ENCODE data around the gene AOPEP.

Gene AOPEP

DNA sequence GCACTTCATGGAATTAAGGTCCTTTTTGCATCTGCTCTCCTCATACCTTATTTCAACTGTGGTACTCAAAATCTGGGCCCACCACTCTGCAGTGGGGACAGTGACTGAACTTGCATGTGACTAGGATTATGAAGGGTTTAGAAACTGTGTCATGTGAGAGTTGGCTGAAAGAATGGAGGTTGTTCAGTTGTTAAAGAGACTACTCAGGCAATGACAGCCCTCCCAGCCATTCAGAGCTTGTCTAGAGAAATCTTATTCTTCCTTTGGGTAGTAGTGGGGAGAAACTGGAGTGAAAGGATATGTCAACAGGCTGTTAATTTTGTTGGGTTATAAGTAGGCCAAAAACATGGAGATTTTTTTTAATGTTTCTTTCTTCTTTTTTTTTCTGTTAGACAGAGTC lies 10.3 kb downstream of the AOPEP start:
- Mint-ChIP-seq H3K9me3 (no peaks in the 10 kb centered on the region), H3K27ac (no peak overlapping the region), H3K4me3 (no peak overlapping the region)

GRCh38 chr9:94740145-94740840 lies 13.8 kb downstream of the AOPEP start:
- H3K36me3 Mint-ChIP-seq = peaks cover 17% of the 10 kb centered on the region
- no peaks in the 10 kb centered on the region for H3K27me3 Mint-ChIP-seq
- H3K9me3 Mint-ChIP-seq = no peaks in the 10 kb centered on the region
- no peak overlapping the region for H3K27ac Mint-ChIP-seq
- H3K4me3 Mint-ChIP-seq = no peak overlapping the region
- H3K4me1 Mint-ChIP-seq = no peaks in the 10 kb centered on the region

More for the DNA sequence above, 10.3 kb downstream of the AOPEP start:
- H3K36me3 Mint-ChIP-seq = peaks cover 5% of the 10 kb centered on the region
- no peaks in the 10 kb centered on the region for H3K27me3 Mint-ChIP-seq
- H3K4me1 Mint-ChIP-seq = no peaks in the 10 kb centered on the region

GRCh38 chr9:94741866-94742265 lies 15.4 kb downstream of the AOPEP start:
- Mint-ChIP-seq H3K4me3 (no peak overlapping the region), H3K27me3 (no peaks in the 10 kb centered on the region), H3K4me1 (no peaks in the 10 kb centered on the region), H3K27ac (no peak overlapping the region), H3K9me3 (no peaks in the 10 kb centered on the region), H3K36me3 (peaks cover 24% of the 10 kb centered on the region)

DNA sequence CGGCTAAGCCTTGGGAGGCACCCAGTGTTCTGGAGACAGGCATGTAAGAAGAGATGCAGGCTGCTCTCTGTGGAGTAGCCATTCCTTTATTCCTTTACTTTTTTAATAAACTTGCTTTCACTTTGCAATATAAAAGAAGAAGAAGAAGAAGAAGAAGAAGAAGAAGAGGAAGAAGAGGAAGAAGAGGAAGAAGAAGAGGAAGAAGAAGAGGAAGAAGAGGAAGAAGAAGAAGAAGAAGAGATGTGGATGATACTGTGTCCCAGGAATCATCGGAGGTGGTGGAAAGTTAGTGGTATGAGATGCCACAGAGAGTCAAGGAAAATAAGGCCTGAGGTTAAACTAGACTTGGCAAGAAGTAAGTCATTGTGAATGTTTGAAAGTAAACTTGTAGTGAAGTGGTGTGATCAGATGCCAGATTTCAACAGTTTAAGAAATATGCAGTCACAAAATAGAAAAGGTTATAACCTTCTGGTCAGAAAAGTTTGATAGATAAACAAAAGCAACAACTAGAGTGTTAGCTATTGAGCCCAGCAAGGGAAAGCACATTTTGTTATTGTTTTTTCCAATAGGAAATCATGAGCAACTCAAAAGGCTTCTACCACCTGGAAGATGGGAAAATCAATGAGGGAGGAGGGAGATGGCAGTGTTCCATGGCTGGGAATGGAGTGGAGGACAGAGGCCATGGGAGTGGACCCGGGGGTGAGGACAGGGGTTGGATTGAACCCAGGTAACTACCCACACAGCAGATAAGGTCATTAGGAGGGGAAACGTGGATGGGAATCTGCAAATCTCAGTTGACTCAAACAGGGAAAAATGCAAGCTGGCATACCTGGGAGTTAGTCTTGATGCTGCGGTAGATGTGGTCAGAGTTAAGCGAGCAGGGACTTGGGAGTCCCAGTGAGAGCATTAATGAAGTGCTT lies 16.8 kb downstream of the AOPEP start:
- Mint-ChIP-seq H3K27ac (no peak overlapping the region), H3K4me1 (no peaks in the 10 kb centered on the region), H3K4me3 (no peak overlapping the region), H3K27me3 (no peaks in the 10 kb centered on the region), H3K9me3 (peaks cover 5% of the 10 kb centered on the region), H3K36me3 (peaks cover 28% of the 10 kb centered on the region)

DNA sequence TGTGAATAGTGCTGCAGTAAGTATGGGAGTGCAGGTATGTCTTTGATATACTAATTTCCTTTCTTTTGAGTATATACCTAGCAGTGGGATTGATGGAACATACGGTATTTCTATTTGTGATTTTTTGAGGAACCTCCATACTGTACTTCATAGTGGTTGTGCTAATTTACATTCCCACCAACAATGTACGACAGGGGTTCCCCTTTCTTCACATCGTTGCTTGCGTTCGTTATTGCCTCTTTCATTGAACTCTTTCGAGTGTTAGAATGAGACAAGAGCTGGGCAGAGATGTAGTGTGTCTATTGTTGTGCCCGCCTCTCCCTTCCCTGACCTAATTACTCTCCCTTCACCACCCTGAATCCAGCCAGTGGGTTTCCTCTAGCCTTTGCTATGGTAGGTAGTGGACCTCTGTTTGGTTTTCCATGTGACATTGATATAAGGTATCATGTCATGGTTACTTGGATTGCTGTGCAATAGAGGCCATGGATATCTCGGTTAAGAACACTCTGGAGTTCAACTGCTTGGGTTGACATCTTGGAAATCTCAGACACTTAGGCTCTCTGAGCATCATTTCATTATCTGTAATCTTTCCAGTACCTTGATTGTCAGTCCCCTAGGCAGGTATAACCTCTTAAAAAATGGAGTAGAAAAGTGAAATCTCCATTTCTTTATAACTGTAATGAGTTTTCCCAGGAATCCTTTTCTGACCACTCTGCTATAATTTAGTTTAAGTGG lies 19.5 kb downstream of the AOPEP start:
- no peak overlapping the region for H3K27ac Mint-ChIP-seq
- H3K4me1 Mint-ChIP-seq = no peaks in the 10 kb centered on the region
- H3K36me3 Mint-ChIP-seq = peaks cover 42% of the 10 kb centered on the region
- no peaks in the 10 kb centered on the region for H3K27me3 Mint-ChIP-seq
- peaks cover 5% of the 10 kb centered on the region for H3K9me3 Mint-ChIP-seq
- no peak overlapping the region for H3K4me3 Mint-ChIP-seq

DNA sequence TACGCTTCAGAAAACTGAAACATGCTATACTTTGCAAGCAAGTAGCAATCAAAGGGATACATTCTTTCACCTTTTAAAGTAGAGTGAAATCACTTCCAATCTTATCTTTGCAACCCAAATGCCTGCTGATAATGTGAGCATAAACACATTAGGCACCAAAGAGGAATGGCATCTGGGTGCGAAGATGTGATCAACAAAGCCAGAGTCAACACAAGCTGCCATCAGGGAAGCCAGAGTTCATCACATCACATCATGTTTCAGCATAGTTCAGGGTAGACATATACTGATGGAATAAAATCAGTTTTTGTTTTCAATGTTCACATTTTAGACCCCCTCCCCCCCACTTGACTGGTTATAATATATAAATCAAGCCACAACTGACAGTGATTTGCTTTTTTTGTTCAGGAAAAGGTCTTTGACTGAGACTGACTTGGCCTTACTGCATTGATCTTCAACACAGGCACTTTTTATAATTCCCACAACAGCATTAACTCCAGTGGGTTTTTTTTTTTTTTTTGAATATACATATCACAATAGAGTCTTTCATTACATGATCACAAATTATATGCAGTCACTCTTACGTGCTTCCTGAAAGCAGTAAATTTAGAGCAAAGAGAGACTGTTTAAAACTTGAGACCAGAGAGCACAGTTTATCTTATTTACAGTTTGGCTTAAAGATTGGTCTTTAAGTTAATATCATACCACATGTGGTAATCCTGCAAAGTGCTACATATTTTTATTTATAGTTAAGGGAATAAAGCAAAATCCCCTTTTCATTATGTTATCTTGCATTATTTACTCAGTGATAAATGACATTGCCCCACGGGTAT lies 20.3 kb downstream of the AOPEP start:
- H3K27me3 Mint-ChIP-seq = no peaks in the 10 kb centered on the region
- H3K4me1 Mint-ChIP-seq = no peaks in the 10 kb centered on the region
- no peak overlapping the region for H3K27ac Mint-ChIP-seq
- peaks cover 43% of the 10 kb centered on the region for H3K36me3 Mint-ChIP-seq
- peaks cover 5% of the 10 kb centered on the region for H3K9me3 Mint-ChIP-seq
- H3K4me3 Mint-ChIP-seq = no peak overlapping the region

- no peak overlapping the region for H3K27ac Mint-ChIP-seq
- H3K4me3 Mint-ChIP-seq = no peak overlapping the region
- H3K36me3 Mint-ChIP-seq = peaks cover 9% of the 10 kb centered on the region
Observed at GRCh38 chr9:94754976-94755475, 28.5 kb downstream of the AOPEP start.

GRCh38 chr9:94757158-94757557 lies 30.7 kb downstream of the AOPEP start:
- no peak overlapping the region for H3K4me3 Mint-ChIP-seq
- H3K4me1 Mint-ChIP-seq = peaks cover 16% of the 10 kb centered on the region
- peaks cover 9% of the 10 kb centered on the region for H3K36me3 Mint-ChIP-seq
- no peaks in the 10 kb centered on the region for H3K27me3 Mint-ChIP-seq
- no peak overlapping the region for H3K27ac Mint-ChIP-seq
- H3K9me3 Mint-ChIP-seq = no peaks in the 10 kb centered on the region

More at GRCh38 chr9:94754976-94755475, 28.5 kb downstream of the AOPEP start:
- Mint-ChIP-seq H3K27me3 (no peaks in the 10 kb centered on the region), H3K9me3 (no peaks in the 10 kb centered on the region), H3K4me1 (peaks cover 4% of the 10 kb centered on the region)

- no peak overlapping the region for H3K27ac Mint-ChIP-seq
- H3K36me3 Mint-ChIP-seq = peaks cover 7% of the 10 kb centered on the region
- no peaks in the 10 kb centered on the region for H3K9me3 Mint-ChIP-seq
- no peaks in the 10 kb centered on the region for H3K27me3 Mint-ChIP-seq
- no peak overlapping the region for H3K4me3 Mint-ChIP-seq
- peaks cover 16% of the 10 kb centered on the region for H3K4me1 Mint-ChIP-seq
Observed at GRCh38 chr9:94758031-94758430, 31.5 kb downstream of the AOPEP start.

DNA sequence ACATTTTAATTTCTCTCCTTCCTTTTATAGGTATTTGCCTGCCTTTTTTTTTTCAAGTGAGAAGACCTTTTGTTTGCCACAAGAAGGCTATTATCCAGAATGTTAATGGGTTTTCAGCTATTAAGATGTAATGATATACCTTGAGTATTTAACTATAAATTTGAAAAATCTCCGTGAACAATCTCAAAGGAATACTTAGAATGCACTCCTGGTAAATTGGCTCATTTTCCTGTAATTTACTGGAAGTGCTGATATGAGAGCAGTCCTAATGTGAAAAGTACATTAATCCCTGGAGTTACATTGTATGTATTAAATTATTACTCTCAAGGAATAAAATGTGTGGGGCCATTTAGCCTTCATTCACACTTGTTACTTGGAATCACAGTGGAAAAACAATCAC lies 32.4 kb downstream of the AOPEP start:
- no peaks in the 10 kb centered on the region for H3K27me3 Mint-ChIP-seq
- no peaks in the 10 kb centered on the region for H3K9me3 Mint-ChIP-seq
- peaks cover 7% of the 10 kb centered on the region for H3K36me3 Mint-ChIP-seq
- H3K4me1 Mint-ChIP-seq = peaks cover 16% of the 10 kb centered on the region
- no peak overlapping the region for H3K4me3 Mint-ChIP-seq
- no peak overlapping the region for H3K27ac Mint-ChIP-seq

- Mint-ChIP-seq H3K27me3 (no peaks in the 10 kb centered on the region), H3K4me1 (peaks cover 16% of the 10 kb centered on the region), H3K9me3 (no peaks in the 10 kb centered on the region), H3K27ac (no peak overlapping the region), H3K4me3 (no peak overlapping the region), H3K36me3 (peaks cover 9% of the 10 kb centered on the region)
Observed at GRCh38 chr9:94760010-94760409, 33.5 kb downstream of the AOPEP start.

DNA sequence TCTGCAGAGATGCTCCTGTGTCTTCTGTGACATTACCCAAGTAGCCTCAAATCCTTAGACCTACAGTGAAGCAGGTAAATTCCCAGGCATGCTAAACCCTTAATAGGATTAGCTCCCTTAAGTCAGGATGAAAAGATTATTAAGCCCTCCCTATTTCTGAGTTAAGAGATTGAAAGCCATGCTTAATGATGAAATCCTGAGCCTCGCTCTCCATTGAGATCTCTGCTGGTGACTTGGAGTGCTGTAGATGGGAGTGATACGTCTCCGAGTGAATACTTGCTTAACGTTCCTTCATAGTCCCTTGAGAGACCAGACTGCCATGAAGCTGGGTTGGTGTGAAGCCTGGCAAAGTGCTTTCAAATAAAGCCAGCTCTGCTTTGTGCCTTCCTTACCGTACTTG lies 34.2 kb downstream of the AOPEP start:
- peaks cover 16% of the 10 kb centered on the region for H3K4me1 Mint-ChIP-seq
- H3K4me3 Mint-ChIP-seq = no peak overlapping the region
- H3K27ac Mint-ChIP-seq = no peak overlapping the region
- no peaks in the 10 kb centered on the region for H3K27me3 Mint-ChIP-seq
- H3K9me3 Mint-ChIP-seq = no peaks in the 10 kb centered on the region
- H3K36me3 Mint-ChIP-seq = peaks cover 9% of the 10 kb centered on the region

DNA sequence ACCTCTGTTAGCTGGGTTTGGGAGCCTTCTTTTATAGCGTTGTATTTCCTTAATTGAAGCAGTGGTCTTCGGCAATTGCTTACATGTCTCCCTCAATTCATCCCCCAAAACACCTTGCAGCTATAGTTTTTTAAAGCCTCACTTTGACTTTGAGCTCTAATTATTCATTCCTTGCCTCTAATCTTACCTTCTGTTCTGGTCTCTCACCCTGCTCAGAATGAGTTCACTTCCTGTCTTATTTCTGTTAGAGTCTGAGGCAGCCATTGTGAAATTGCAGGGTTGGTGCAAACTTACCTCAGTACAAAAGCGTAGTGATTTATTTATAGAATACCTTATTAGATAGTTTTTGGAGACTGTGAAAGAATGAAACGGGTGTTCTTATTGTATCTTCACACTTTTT lies 35.0 kb downstream of the AOPEP start:
- Mint-ChIP-seq H3K4me1 (peaks cover 16% of the 10 kb centered on the region), H3K36me3 (peaks cover 9% of the 10 kb centered on the region), H3K9me3 (no peaks in the 10 kb centered on the region), H3K27me3 (no peaks in the 10 kb centered on the region), H3K4me3 (no peak overlapping the region), H3K27ac (no peak overlapping the region)

GRCh38 chr9:94767331-94768072 lies 41.0 kb downstream of the AOPEP start:
- Mint-ChIP-seq H3K27me3 (no peaks in the 10 kb centered on the region), H3K36me3 (peaks cover 10% of the 10 kb centered on the region), H3K9me3 (no peaks in the 10 kb centered on the region), H3K27ac (no peak overlapping the region), H3K4me1 (peaks cover 5% of the 10 kb centered on the region), H3K4me3 (no peak overlapping the region)
